Suppressor macrophage treated with lipopolysaccharide for 4 hours (primary cell): Measurements from ENCODE around the gene ZNF184.
A peak's percentile ranks its signal among the peaks of the same experiment; 100 is the strongest.

Experiments used
- DNase-seq: peaks from one replicate; pipeline ENCODE4 v3.0.0-alpha.2; 2020

The ZNF184 gene

DNA sequence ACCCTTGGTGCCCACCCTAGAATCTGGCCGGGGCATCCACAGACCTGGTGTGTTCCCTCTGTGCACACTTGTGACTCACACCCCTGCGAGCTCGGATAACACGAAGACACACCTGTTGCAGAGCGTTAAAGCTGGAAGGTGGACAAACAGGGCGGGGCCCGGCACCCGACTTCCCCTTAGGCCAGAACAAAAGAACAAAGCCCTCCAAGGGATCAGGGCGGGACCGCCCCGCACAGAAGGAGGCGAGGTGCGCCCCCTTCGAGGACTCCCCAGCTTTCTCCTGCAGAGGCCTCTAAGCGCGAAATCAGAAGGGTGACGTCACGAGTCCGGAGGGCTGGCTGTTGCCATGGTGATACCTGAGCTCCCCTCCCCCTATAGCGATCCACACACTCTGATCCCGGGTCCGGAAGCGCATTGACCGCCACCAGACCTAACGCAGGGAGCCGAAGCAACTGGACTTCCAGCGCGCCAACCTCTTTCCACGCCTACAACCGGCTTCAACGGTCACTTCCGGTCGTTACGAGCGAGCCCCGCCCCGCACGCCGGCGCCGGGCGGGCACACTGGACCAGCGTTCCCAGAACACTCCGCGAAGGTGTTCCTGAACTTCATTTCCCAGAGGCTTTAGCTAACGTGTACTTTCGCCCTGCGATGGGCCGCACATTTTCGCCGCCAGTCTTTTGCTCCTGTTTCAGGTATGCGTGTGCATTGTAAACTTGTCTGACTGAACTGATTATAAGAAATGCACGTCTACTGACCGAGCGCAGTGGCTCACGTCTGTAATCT, at the start of gene ZNF184:
TSS of gene ZNF184 (minus strand) at position 489 of the 784 bp plus-strand sequence. CDS start 811 bp downstream, outside the sequence.
- peak; percentile 97 for DNase-seq

DNA sequence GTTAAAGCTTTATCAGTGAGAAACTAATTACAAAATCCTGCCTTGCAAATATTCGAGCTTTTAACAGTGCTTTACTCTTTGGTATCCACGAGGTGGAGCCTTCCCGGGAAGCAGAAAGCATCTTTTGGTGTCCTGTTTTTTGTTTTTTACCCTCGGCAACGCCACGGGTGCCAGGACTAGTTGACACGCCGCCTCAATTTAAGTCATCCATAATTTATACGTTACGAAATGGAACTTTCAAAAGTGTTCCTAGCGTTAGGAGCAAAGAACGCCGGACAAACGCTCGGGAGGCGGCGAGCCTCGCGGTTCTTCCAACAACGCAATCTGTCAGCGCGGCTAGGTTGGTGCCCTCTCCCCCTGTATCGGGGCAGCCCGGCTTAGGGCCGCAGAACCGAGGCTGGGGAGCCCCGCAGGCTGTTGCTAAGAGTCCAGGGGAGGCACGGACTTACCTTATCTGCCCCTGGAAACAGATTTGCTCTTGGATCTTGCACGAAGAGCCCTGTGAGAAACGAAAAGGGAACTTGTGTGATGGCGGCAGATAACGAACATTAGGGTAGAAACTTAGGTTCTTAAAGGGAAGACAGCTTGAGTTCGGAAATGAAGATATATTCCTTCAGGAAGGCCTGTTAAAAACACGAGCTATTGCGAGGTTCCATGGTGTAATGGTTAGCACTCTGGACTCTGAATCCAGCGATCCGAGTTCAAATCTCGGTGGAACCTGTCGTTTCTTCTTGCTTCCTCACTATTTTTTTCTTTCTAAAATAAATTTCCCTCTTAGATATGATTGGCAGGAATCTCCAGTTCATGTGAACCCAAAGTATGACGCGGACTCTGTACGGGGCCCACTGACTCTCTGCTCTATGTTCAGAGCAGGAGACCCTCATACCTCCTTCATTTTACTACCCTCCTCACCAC, 46.2 kb upstream of the ZNF184 start:
- DNase-seq: peak; percentile 84

DNA sequence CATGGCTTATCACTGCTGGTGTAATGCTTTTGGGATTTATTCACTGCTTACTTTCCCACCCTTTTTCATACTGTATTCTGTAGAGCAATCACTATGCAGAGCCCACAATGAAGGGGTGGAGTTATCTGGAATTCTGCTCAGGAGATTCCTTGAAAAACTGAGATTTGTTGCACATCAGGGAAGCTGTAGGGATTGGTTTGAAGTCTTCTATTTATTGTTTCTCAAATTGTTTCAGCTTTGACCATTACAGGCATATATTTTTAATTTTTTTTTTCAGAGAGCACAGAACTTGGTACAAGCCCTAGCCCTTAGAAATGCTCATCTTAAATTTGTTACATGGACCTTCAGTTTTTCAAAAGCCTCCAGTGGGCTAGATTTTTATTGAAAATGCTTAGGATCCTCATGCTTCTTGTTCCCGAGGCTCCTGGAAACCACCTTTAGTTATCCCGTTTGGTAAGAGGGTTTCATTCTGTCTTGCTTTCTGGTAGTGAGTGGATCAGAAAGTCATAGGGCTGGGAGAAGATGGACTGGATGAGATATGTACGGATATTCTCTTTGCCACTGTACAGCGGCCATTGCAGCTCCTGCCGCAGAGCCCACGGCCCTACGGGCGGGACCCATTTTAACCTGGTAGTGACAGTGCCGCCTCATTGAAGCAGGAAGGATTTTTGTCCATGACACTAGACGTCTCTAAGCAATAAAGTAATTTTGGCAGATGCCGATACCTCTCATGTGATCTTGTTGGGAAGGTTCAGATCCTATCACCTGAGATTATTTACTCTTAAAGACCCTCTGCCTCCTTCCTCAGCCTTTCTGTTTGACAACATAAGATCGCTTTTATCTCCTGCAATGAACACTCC, 45.3 kb upstream of the ZNF184 start:
- DNase-seq: no peak

- no peak for DNase-seq
Measured at GRCh38 chr6:27517238-27517637, 44.3 kb upstream of the ZNF184 start.

GRCh38 chr6:27514906-27515495, 42.1 kb upstream of the ZNF184 start:
- no peak for DNase-seq

- DNase-seq: no peak
Measured at GRCh38 chr6:27512525-27512924, 39.6 kb upstream of the ZNF184 start.

DNA sequence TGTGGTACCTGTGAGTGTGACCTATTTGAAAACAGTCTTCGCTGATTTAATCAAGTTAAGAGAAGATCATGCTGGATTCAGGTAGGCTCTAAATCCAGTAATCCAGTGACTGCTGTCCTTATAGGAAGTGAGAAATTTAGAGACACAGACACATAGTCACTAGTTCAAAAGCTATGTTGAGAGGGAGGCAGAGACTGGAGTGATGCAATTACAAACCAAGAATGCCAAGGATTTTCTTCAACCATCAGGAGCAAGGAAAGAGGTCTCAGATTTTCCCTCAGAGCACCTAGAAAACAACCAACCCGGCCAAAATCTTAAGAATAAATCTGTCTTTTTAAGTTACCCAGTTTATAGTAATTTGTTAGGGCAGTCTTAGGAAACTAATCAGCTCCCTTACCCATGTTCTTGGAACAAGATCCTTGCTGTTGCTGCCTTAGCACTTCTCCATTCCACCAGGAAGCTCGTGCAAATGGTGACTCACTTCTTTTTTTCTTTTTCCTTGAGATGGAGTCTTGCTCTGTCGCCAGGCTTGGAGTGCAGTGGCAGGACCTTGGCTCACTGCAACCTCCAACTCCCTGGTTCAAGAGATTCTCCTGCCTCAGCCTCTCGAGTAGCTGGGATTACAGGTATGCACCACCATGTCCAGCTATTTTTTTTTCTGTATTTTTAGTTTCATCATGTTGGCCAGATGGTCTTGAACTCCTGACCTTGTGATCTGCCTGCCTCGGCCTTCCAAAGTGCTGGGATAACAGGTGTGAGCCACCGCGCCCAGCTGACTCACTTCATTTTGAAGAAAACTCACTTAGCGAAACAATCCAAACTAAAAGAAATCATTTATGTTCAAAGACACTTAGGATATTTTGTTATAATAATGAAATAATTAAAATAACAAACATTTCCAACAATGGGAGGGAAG, 34.4 kb upstream of the ZNF184 start:
- no peak for DNase-seq

DNA sequence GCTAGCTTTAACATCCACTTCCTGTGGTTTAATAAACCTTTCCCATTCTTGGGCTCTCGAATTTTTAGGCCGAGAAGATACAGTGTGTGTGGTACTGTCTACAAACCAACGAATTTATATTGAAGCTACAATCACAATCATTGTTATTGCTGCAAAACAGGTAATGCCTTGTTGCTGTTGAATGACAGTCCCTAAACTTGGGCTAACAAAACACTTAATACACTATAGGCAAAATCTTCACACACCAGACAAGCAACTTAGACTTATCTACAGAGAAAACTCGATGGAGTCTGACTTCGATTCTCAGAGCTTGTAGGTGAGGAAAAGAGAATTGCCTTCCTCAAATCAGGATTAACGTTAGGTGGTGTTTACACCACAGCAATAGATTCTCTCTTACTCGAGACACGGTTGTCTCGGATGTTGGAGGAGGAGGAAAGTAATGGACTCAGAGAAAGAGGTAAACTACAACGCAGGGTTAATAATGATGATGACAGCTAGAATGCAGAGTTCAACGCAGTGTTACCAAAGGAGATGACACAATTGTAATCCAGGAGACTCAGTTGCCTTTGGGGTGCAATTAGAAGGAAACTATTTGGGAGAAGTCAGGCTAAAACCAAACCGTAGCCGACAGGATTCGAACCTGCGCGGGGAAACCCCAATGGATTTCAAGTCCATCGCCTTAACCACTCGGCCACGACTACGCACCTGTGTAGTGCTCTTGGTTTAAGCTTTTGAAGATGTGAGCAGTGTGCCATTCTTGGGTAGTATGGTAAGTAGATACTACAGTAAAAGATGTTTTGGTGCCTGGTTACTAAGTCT, 32.5 kb upstream of the ZNF184 start:
- no peak for DNase-seq

GRCh38 chr6:27503436-27504030, 30.6 kb upstream of the ZNF184 start:
- peak; percentile 71 for DNase-seq

DNA sequence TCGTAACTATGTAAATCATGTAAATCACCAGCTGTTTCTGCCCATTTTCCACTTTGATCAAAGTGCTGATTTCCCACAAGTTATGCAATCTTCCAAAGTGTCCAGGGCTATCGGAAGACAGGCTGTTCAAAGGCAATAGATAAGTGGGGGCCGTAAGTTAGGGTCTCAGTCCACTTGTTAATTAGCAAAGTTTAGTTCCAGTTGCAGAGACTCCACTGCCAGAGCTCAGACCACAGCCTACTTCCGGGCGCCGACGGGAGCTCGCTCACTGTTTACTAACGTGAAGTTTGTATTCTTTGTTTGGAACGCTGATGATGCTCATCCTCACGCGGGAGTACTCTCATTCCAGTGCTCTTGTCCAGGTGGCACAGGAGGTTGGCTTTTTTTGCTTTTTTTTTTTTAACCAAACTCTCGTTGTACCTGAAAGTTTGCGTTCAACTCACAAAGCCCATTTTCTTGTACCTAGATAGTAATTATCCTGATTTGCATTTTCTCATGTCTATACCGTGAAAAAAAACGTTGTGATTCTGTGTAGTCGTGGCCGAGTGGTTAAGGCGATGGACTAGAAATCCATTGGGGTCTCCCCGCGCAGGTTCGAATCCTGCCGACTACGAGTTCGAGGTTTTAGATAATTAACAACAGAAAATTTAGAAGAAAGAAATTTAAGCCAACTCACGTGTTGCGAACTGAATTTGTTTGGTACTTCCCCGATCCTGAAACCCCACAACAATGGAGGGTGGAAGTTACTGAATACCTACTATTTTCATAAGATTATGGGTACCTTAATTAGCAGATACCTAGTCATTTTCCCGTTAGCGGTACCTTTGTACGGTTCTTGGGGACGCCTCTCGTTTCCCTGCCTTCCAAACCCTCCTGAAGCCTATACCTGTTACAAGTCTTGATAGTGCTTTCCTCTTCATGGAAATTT, 29.9 kb upstream of the ZNF184 start:
- peak; percentile 58 for DNase-seq

DNA sequence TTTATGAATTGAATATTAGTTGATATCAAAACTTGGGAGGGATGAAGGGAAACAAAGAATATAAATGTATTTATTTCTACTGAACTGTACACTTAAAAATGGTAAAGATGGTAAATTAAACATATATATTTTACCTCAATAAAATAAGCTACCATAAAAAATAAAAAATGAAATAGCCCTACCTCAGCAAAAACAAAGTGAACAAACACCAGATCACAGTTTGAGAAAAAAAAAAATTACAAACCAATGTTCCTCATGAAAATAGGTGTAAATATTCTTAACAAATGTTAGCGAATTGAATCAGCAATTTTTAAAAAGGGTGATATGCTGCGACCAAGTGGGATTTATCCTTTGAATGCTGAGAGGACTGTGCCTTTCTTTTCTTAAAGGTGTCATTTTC, 28.3 kb upstream of the ZNF184 start:
- DNase-seq: no peak

DNA sequence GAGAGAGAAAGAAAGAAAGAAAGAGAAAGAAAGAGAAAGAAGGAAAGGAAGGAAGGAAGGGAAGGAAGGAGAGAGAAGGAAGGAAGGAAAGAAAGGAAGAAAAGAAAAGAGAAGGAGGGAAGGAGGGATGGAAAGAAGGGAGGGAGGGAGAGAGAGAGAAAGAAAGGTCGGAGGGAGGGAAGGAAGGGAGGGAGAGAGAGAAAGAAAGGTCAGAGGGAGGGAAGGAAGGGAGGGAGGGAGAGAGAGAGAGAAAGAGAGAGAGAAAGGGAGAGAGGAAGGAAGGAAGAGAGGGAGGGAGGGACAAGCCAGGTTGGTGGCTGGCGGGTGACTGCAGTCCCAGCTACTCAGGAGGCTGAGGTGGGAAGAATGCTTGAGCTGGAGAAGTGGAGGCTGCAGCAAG, 27.3 kb upstream of the ZNF184 start:
- DNase-seq: no peak

GRCh38 chr6:27495386-27496135, 22.7 kb upstream of the ZNF184 start:
- peak; percentile 65 for DNase-seq

DNA sequence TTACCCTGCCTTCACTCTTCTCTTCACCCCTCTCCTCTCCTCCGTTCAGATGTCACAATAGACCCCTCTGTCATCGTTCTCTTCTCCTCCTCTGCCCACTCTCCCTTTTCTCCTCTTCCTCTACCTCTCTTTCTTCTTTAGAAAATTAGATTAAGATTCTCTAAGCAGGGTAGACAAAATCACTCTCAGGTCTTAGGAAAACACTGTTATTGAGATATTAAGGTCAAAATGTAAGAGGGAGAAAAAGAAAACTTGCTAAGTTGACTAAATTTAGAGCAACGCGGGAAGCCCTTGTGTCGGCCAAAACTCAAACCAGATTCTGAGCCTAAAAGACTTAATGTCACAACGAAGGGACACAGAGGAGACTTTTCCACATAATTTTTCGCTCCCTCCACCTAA, 22.1 kb upstream of the ZNF184 start:
- no peak for DNase-seq

DNA sequence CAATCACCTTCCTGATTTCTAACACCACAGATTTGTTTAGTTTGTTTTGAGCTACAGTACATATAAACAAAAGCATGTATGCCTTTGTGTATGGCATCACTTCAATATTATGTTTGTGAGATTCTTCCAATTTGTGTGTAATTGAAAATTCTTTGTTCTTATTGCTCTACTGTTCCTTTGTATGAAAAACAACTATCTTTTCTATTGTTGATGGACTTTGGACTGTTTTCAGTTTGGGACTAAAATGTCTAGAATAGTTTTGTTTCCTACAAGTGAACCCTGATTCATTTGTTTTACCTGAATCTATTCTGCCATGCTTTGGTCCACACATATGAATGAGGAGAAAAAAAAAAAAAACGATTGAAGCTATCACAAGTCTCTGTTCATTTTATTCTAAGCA, 21.2 kb upstream of the ZNF184 start:
- DNase-seq: no peak

GRCh38 chr6:27492631-27493190, 19.8 kb upstream of the ZNF184 start:
- DNase-seq: no peak

- DNase-seq: peak; percentile 90
Measured at GRCh38 chr6:27479319-27480182, 6.6 kb upstream of the ZNF184 start.
